GM23248 (cell line): ENCODE data around the gene GMPR. TPM values are rescaled to one million over a fixed set of nuclear protein-coding genes. Genes with fewer than 3 reads are reported as not detected.

Source experiments
- DNase-seq: peaks from one replicate; pipeline ENCODE4 v3.0.0-alpha.2; 2015
- H2AFZ ChIP-seq: fragments of 200-600 bp; sonication (generic); 2 replicates; pipeline ENCODE4 v1.6.1; 2016; ENCODE audit warnings: antibody characterized with exemption
- H3F3A ChIP-seq: fragments of 200-600 bp; sonication (generic); 2 replicates; pipeline ENCODE4 v1.6.1; 2016; ENCODE audit warnings: mild to moderate bottlenecking, antibody characterized with exemption, mixed run types; ENCODE audit not compliant: insufficient read depth
- H3K27ac ChIP-seq: fragments of 200-600 bp; sonication (generic); 2 replicates; pipeline ENCODE4 v1.5.1; 2016; ENCODE audit warnings: mild to moderate bottlenecking
- H3K27me3 ChIP-seq: fragments of 200-600 bp; sonication (generic); replicated peaks from 2 replicates; pipeline ENCODE4 v1.6.1; 2016; ENCODE audit warnings: mild to moderate bottlenecking; ENCODE audit not compliant: insufficient read depth
- H3K36me3 ChIP-seq: fragments of 200-600 bp; sonication (generic); 2 replicates; pipeline ENCODE4 v1.6.1; 2016; ENCODE audit warnings: low read depth, mild to moderate bottlenecking
- H3K4me1 ChIP-seq: fragments of 200-600 bp; sonication (generic); 2 replicates; pipeline ENCODE4 v1.6.1; 2016; ENCODE audit warnings: mild to moderate bottlenecking; ENCODE audit not compliant: insufficient read depth
- H3K4me2 ChIP-seq: fragments of 200-600 bp; sonication (generic); one replicate; pipeline ENCODE4 v1.6.1; 2016; ENCODE audit warnings: mild to moderate bottlenecking; ENCODE audit not compliant: unreplicated experiment
- H3K4me3 ChIP-seq: fragments of 200-600 bp; sonication (generic); 2 replicates; pipeline ENCODE4 v1.5.1; 2016; ENCODE audit warnings: mild to moderate bottlenecking
- H3K79me2 ChIP-seq: fragments of 200-600 bp; sonication (generic); 2 replicates; pipeline ENCODE4 v1.6.1; 2016; ENCODE audit warnings: mild to moderate bottlenecking; ENCODE audit not compliant: insufficient read depth
- H3K9ac ChIP-seq: fragments of 200-600 bp; sonication (generic); 2 replicates; pipeline ENCODE4 v1.6.1; 2016; ENCODE audit warnings: mild to moderate bottlenecking
- H3K9me2 ChIP-seq: fragments of 200-600 bp; sonication (generic); 2 replicates; pipeline ENCODE4 v1.6.1; 2016; ENCODE audit warnings: mixed run types, mild to moderate bottlenecking, moderate library complexity; ENCODE audit not compliant: insufficient read depth
- H3K9me3 ChIP-seq: fragments of 200-600 bp; sonication (generic); one replicate; pipeline ENCODE4 v1.6.1; 2017; ENCODE audit warnings: low read depth
- H4K20me1 ChIP-seq: fragments of 200-600 bp; sonication (generic); 2 replicates; pipeline ENCODE4 v1.6.0; 2016; ENCODE audit not compliant: insufficient read depth
- EZH2 ChIP-seq: fragments of 200-600 bp; sonication (generic); IDR thresholded peaks from 2 replicates; pipeline ENCODE4 v1.6.1; 2018; ENCODE audit warnings: antibody characterized with exemption, mild to moderate bottlenecking; ENCODE audit not compliant: insufficient read depth, poor library complexity, severe bottlenecking
- EZH2phosphoT487 ChIP-seq: fragments of 200-600 bp; sonication (generic); IDR thresholded peaks from 2 replicates; pipeline ENCODE4 v1.6.1; 2018; ENCODE audit warnings: antibody characterized with exemption, moderate library complexity, mild to moderate bottlenecking, low read depth; ENCODE audit not compliant: insufficient read depth
- WGBS, 2 experiments: methylation state at CpG; one replicate each; pipeline ENCODE4 v1.1.6; 2015 to 2017; ENCODE audit warnings: low lambda C conversion rate in 2 of 2, low coverage in 1 of 2; ENCODE audit errors: missing lambda C conversion rate in 2 of 2; 5-methylcytosine and 5-hydroxymethylcytosine counted together
- in situ Hi-C: fragments of 300-500 bp; cut with MboI; formaldehyde crosslinking; loops from 2 replicates; pipeline ENCODE4 v1.15.0; 2020
- polyA plus RNA-seq: library from polyadenylated mRNA; unstranded; fragments of >200 nt; fragmentation: Nextera tagmentation; extraction: Ambion mirVana; gene quantifications from 2 replicates; pipeline ENCODE4 v1.2.1, GENCODE V29; 2016
- total RNA-seq: library from RNA; depleted of rRNA; stranded (reverse); fragments of >200 nt; shearing (Covaris generic); gene quantifications from 2 replicates; pipeline ENCODE4 v1.2.3, GENCODE V29; 2014

Gene GMPR
- total and polyA plus RNA-seq, 2 experiments from 2014 or later = 2.2 to 2.3 TPM

DNA sequence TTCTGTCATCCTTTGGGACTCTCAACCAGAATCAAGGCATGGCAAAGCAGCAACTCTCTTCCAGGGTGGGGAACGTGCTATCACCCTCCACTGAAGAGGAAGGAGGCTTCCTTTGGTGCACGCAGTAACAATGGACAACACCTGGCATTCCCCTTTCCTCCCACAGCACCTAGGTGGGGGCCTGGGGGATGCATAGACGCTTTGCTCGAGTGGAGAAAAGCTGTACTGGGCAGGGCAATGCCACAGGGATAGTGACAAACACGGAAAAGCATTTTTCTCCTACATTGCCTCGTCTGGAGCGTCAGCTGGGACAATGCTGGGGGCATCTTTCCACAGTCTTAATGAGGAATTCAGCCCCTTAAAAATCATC, 82.9 kb downstream of the GMPR start:
- Histone ChIP-seq H3K27ac (peak overlapping the region; percentile 98), H3K27me3 (no peaks in the 10 kb centered on the region), H3K79me2 (peaks cover 18% of the 10 kb centered on the region; the same call in 1 of the 2 replicates), H3K9ac (peak overlapping the region; percentile 86; the same call in 1 of the 2 replicates), H3K9me3 (no peaks in the 10 kb centered on the region), H3K4me2 (peak overlapping the region; percentile 92), H4K20me1 (no peaks in the 10 kb centered on the region), H3K9me2 (no peaks in the 10 kb centered on the region), H3K4me1 (peaks cover 47% of the 10 kb centered on the region), H2AFZ (no peak overlapping the region), H3K4me3 (no peak overlapping the region), H3K36me3 (peaks cover 3% of the 10 kb centered on the region; the same call in 1 of the 2 replicates), H3F3A (peaks cover 53% of the 10 kb centered on the region)
- DNase-seq = no peak
- in situ Hi-C loops = no loop called here
- TF ChIP-seq EZH2 (no peak), EZH2phosphoT487 (no peak)
- WGBS, 2 experiments = 84 to 93% methylated on average over 7 of the region's 7 CpGs

DNA sequence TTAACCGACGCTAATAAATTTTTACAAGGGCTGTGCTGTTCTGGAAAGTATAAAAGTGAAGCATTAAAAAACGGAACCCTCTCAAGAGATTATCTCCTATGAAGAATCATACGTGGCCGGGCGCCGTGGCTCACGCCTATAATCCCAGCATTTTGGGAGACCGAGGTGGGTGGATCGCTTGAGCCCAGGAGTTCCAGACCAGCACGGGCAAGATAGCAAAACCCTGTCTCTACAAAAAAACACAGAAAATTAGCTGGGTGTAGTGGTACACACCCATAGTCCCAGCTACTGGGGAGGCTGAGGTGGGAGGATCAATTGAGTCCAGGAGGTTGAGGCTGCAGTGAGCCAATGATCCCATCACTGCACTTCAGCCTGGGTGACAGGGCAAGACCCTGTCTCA, 83.4 kb downstream of the GMPR start:
- no peaks in the 10 kb centered on the region for H3K27me3 ChIP-seq
- H3K4me1 ChIP-seq = peaks cover 43% of the 10 kb centered on the region
- H4K20me1 ChIP-seq = no peaks in the 10 kb centered on the region
- H3K27ac ChIP-seq = no peak overlapping the region
- no peak for TF ChIP-seq EZH2
- TF ChIP-seq EZH2phosphoT487 = no peak
- H3K9ac ChIP-seq = no peak overlapping the region
- no peak overlapping the region for H3K4me2 ChIP-seq
- in situ Hi-C loops = no loop called here
- H3K9me2 ChIP-seq = no peaks in the 10 kb centered on the region
- no peak overlapping the region for H3K4me3 ChIP-seq
- H3K79me2 ChIP-seq = peaks cover 18% of the 10 kb centered on the region; the same call in 1 of the 2 replicates
- no peak for DNase-seq
- no peaks in the 10 kb centered on the region for H3K9me3 ChIP-seq
- H3F3A ChIP-seq = peaks cover 50% of the 10 kb centered on the region
- peaks cover 8% of the 10 kb centered on the region; the same call in 1 of the 2 replicates for H3K36me3 ChIP-seq
- 97 to 98% methylated on average over 10 to 11 of the region's 11 CpGs for WGBS, 2 experiments
- H2AFZ ChIP-seq = no peak overlapping the region

GRCh38 chr6:16322666-16323312, 84.4 kb downstream of the GMPR start:
- TF ChIP-seq EZH2phosphoT487 (no peak), EZH2 (no peak)
- 75 to 85% methylated on average over 11 of the region's 11 CpGs for WGBS, 2 experiments
- Histone ChIP-seq H3K4me1 (peaks cover 34% of the 10 kb centered on the region), H2AFZ (no peak overlapping the region), H3K9ac (no peak overlapping the region), H4K20me1 (no peaks in the 10 kb centered on the region), H3K27ac (no peak overlapping the region; the same call in 1 of the 2 replicates), H3K27me3 (no peaks in the 10 kb centered on the region), H3K9me2 (no peaks in the 10 kb centered on the region), H3K9me3 (no peaks in the 10 kb centered on the region), H3K79me2 (peaks cover 18% of the 10 kb centered on the region; the same call in 1 of the 2 replicates), H3F3A (peaks cover 41% of the 10 kb centered on the region), H3K4me3 (no peak overlapping the region), H3K4me2 (no peak overlapping the region), H3K36me3 (peaks cover 8% of the 10 kb centered on the region; the same call in 1 of the 2 replicates)
- peak; percentile 79 for DNase-seq
- in situ Hi-C loops = no loop called here

- no peak overlapping the region for H3K9ac ChIP-seq
- DNase-seq = no peak
- no peaks in the 10 kb centered on the region for H3K9me2 ChIP-seq
- H3F3A ChIP-seq = peaks cover 28% of the 10 kb centered on the region
- H2AFZ ChIP-seq = no peak overlapping the region
- no peaks in the 10 kb centered on the region for H4K20me1 ChIP-seq
- H3K36me3 ChIP-seq = peaks cover 8% of the 10 kb centered on the region; the same call in 1 of the 2 replicates
- no peak overlapping the region for H3K4me3 ChIP-seq
- H3K79me2 ChIP-seq = peaks cover 18% of the 10 kb centered on the region; the same call in 1 of the 2 replicates
- whole genome bisulfite sequencing, 2 experiments = 99 to 100% methylated on average over 2 of the region's 2 CpGs
- H3K4me2 ChIP-seq = no peak overlapping the region
- TF ChIP-seq EZH2 (no peak), EZH2phosphoT487 (no peak)
- no peak overlapping the region for H3K27ac ChIP-seq
- H3K27me3 ChIP-seq = no peaks in the 10 kb centered on the region
- in situ Hi-C loops = no loop called here
- H3K9me3 ChIP-seq = no peaks in the 10 kb centered on the region
- H3K4me1 ChIP-seq = peaks cover 22% of the 10 kb centered on the region
Measured at GRCh38 chr6:16324184-16324583, 85.8 kb downstream of the GMPR start.
